ENCODE results near the gene DCC.

The DCC gene

DNA sequence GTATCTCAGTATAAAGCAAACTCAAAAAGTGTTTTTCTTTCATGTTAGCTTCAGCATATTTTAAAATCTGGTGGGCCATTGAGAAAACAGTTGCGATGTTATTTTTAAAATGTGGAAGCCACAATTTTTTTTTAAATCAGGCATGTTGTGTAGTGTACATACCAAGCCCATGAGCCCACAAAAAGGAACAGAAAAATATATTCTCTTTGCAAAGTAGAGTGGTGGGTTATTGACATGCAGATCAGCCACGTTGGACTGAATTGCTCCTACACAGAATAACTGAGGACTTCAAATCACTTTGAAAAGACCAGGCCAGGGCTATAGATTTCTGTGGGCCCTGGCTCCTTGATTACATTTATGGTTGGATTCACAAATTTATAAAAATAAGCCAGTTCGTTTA is 774.4 kb downstream of the DCC start:
- TF ChIP-seq CTCF (IDR thresholded peaks at IDR 0.05; ENCODE audit: insufficient read depth, low read depth, low read length, missing control alignments), result no peak
- DNase-seq (ENCODE audit: low read depth), result no peak
- no peak overlapping the region for H3K4me3 ChIP-seq (ENCODE audit: low read depth, low read length)

DNA sequence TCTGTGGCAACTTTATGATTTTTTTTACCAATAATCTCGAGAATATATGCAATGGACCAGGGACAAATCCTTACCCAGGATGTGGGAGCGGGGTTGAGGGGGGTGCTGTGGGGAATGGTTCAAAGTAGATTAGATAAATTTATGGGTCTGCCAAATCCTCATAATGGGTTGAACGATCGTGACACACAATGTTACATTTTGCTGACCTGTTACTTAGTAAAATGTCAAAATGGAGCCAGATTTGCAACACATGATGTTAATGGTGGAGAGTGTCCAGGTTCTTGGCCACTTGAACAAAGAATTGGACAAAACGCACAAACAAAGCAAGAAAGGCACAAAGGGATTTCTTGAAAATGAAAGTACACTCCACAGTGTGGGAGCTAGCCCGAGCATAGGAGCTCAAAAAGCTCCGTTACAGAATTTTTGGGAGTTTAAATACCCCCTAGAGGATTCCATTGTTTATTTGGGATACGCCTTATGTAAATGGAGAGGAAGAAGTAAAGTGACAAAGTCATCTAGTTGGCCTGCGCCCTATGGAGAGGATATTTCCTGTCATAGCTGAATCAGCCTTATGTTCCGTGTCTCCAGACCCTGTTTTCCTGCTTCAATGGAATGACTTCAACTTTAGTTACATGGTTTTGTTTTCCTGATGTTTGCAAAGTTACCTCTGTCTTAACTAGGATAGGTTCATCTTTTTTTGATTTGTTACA is 776.0 kb downstream of the DCC start:
- DNase-seq (ENCODE audit: low read depth), result no peak
- TF ChIP-seq CTCF (IDR thresholded peaks at IDR 0.05; ENCODE audit: insufficient read depth, low read depth, low read length, missing control alignments), result no peak
- no peak overlapping the region for H3K4me3 ChIP-seq (ENCODE audit: low read depth, low read length)

GRCh38 chr18:53117851-53118250 is 777.9 kb downstream of the DCC start:
- no peak overlapping the region for H3K4me3 ChIP-seq (ENCODE audit: low read depth, low read length)
- no peak for TF ChIP-seq CTCF (IDR thresholded peaks at IDR 0.05; ENCODE audit: insufficient read depth, low read depth, low read length, missing control alignments)
- no peak for DNase-seq (ENCODE audit: low read depth)

GRCh38 chr18:53126210-53126609 is 786.2 kb downstream of the DCC start:
- no peak for TF ChIP-seq CTCF (IDR thresholded peaks at IDR 0.05; ENCODE audit: insufficient read depth, low read depth, low read length, missing control alignments)
- no peak for DNase-seq (ENCODE audit: low read depth)
- H3K4me3 ChIP-seq (ENCODE audit: low read depth, low read length), result no peak overlapping the region

- no peak for TF ChIP-seq CTCF (IDR thresholded peaks at IDR 0.05; ENCODE audit: insufficient read depth, low read depth, low read length, missing control alignments)
- no peak overlapping the region for H3K4me3 ChIP-seq (ENCODE audit: low read depth, low read length)
- no peak for DNase-seq (ENCODE audit: low read depth)
Observed at GRCh38 chr18:53131001-53131400, 791.0 kb downstream of the DCC start.

- TF ChIP-seq CTCF (IDR thresholded peaks at IDR 0.05; ENCODE audit: insufficient read depth, low read depth, low read length, missing control alignments), result no peak
- H3K4me3 ChIP-seq (ENCODE audit: low read depth, low read length), result no peak overlapping the region
- no peak for DNase-seq (ENCODE audit: low read depth)
Observed at GRCh38 chr18:53134711-53135110, 794.7 kb downstream of the DCC start.

GRCh38 chr18:53135654-53136053 is 795.7 kb downstream of the DCC start:
- DNase-seq (ENCODE audit: low read depth), result no peak

More at GRCh38 chr18:53135654-53136053, 795.7 kb downstream of the DCC start:
- no peak overlapping the region for H3K4me3 ChIP-seq (ENCODE audit: low read depth, low read length)
- no peak for TF ChIP-seq CTCF (IDR thresholded peaks at IDR 0.05; ENCODE audit: insufficient read depth, low read depth, low read length, missing control alignments)

Data from GM12865 (cell line).